ENCODE measurements around the gene OR11H6. TPM values are rescaled to one million over a fixed set of nuclear protein-coding genes. Genes with fewer than 3 reads are reported as not detected.
A peak's percentile ranks its signal among the peaks of the same experiment; 100 is the strongest.
"Not testable (repeated sequence)": the region's sequence is repeated elsewhere in the genome, so short reads cannot be mapped to it uniquely, and the experiment has no call there.

Gene OR11H6
- total RNA-seq, 1 experiment from 2014 or later: not detected

- CTCF ChIA-PET: no interaction called here
- intact Hi-C loops (cut with micrococcal nuclease; ENCODE audit: unreplicated experiment): no loop called here
- no TSS peak for BruUV-seq (replicated peaks)
- Mint-ChIP-seq H3K27ac (ENCODE audit: unreplicated experiment) (no peak overlapping the region), H3K27me3 (ENCODE audit: unreplicated experiment) (no peaks in the 10 kb centered on the region), H3K4me1 (ENCODE audit: low read depth, unreplicated experiment) (no peaks in the 10 kb centered on the region), H3K4me3 (ENCODE audit: low read depth, unreplicated experiment) (no peak overlapping the region), H3K9me3 (ENCODE audit: low read depth, unreplicated experiment) (no peaks in the 10 kb centered on the region), H3K36me3 (ENCODE audit: insufficient read depth, unreplicated experiment) (no peaks in the 10 kb centered on the region)
- TF ChIP-seq CTCF (IDR thresholded peaks at IDR 0.05; ENCODE audit: unreplicated experiment): no peak
- no peak for DNase-seq
These were observed 4.5 kb upstream of the OR11H6 start for GRCh38 chr14:20219033-20219432.

- Mint-ChIP-seq H3K36me3 (ENCODE audit: insufficient read depth, unreplicated experiment) (no peaks in the 10 kb centered on the region), H3K27ac (ENCODE audit: unreplicated experiment) (no peak within 1 kb of the TSS), H3K4me3 (ENCODE audit: low read depth, unreplicated experiment) (no peak within 1 kb of the TSS), H3K9me3 (ENCODE audit: low read depth, unreplicated experiment) (no peaks in the 10 kb centered on the region), H3K4me1 (ENCODE audit: low read depth, unreplicated experiment) (no peaks in the 10 kb centered on the region), H3K27me3 (ENCODE audit: unreplicated experiment) (no peaks in the 10 kb centered on the region)
- no peak for TF ChIP-seq CTCF (IDR thresholded peaks at IDR 0.05; ENCODE audit: unreplicated experiment)
- intact Hi-C loops (cut with micrococcal nuclease; ENCODE audit: unreplicated experiment): no loop called here
- no peak for DNase-seq
- CTCF ChIA-PET: no interaction called here
- BruUV-seq (replicated peaks): no TSS peak
These were observed 5.2 kb downstream of the OR11H6 start, which contains the start of gene OR11H7 for GRCh38 chr14:20228681-20229080. Gene OR11H7, plus strand, starts transcription at chr14:20228981.

DNA sequence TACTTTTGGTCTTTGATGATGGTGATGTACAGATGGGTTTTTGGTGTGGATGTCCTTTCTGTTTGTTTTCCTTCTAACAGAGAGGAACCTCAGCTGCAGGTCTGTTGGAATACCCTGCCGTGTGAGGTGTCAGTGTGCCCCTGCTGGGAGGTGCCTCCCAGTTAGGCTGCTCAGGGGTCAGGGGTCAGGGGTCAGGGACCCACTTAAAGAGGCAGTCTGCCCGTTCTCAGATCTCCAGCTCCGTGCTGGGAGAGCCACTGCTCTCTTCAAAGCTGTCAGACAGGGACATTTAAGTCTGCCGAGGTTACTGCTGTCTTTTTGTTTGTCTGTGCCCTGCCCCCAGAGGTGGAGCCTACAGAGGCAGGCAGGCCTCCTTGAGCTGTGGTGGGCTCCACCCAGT is 11.9 kb downstream of the OR11H6 start:
- H3K4me1 Mint-ChIP-seq (ENCODE audit: low read depth, unreplicated experiment); H3K27me3 Mint-ChIP-seq (ENCODE audit: unreplicated experiment); intact Hi-C loops (cut with micrococcal nuclease; ENCODE audit: unreplicated experiment); H3K36me3 Mint-ChIP-seq (ENCODE audit: insufficient read depth, unreplicated experiment); H3K4me3 Mint-ChIP-seq (ENCODE audit: low read depth, unreplicated experiment); CTCF ChIA-PET; DNase-seq; H3K9me3 Mint-ChIP-seq (ENCODE audit: low read depth, unreplicated experiment); H3K27ac Mint-ChIP-seq (ENCODE audit: unreplicated experiment); BruUV-seq (replicated peaks): not testable (repeated sequence)

DNA sequence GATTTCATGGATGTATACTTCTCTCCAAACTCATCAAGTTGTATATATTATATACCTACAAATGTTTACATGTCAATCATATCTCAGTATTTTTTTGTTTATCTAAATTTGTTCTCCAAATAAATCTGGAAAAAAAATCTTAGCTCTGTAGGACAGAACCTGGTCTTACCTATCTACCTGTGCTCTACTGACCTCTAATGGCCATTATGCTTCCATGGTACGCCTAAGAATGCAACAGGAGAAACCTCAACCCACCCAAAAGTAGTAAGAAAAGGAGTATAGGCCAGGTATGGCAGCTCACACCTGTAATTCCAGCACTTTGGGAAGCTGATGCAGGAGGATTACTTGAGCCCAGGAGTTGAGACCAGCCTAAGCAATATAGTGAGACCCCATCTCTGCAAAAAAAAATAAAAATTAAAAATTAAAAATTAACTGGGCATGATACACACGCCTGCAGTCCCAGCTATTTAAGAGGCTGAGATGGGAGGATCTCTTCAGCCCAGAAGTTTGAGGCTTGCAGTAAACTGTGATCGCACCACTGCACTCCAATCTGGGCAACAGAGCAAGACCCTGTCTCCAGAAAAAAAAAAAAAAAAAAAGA is 24.2 kb downstream of the OR11H6 start:
- H3K27me3 Mint-ChIP-seq (ENCODE audit: unreplicated experiment): no peaks in the 10 kb centered on the region
- CTCF ChIA-PET: interaction anchor here (0.6 kb wide), 1 partner anchor 176 kb away, joined by 4 read pairs; no protein-coding TSS in a partner anchor
- H3K27ac Mint-ChIP-seq (ENCODE audit: unreplicated experiment): no peak overlapping the region
- H3K4me1 Mint-ChIP-seq (ENCODE audit: low read depth, unreplicated experiment): no peaks in the 10 kb centered on the region
- no TSS peak for BruUV-seq (replicated peaks)
- H3K4me3 Mint-ChIP-seq (ENCODE audit: low read depth, unreplicated experiment): no peak overlapping the region
- no peaks in the 10 kb centered on the region for H3K36me3 Mint-ChIP-seq (ENCODE audit: insufficient read depth, unreplicated experiment)
- intact Hi-C loops (cut with micrococcal nuclease; ENCODE audit: unreplicated experiment): loop anchor here (5.0 kb wide), 1 partner anchor 370 kb away; the partner anchor contains the start of gene OR4K2
- DNase-seq: peak; percentile 10
- peaks cover 4% of the 10 kb centered on the region for H3K9me3 Mint-ChIP-seq (ENCODE audit: low read depth, unreplicated experiment)
- no peak for TF ChIP-seq CTCF (IDR thresholded peaks at IDR 0.05; ENCODE audit: unreplicated experiment)

DNA sequence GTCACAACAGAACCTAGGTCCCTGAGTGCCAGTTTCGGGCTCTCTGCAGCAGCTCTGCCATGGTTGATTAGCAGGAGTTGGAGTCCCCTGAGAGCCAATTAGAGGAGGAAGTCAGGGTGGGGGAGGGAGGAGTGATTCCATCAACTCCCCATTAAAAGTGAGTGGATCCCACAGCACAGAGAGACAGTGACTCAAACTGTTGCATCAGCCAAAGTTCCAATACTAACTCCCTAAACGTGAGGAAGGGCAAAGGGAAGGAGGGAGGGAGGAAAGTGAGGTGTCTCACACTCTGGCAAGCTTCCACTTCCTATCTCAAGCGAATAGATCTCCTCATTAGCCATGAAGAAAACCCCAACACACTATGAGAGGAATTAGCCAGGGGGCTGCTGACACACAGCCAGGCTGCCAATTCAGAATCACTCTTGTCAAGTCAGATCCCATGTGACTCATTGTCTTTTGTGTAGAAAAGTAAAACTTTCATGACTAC is 39.2 kb downstream of the OR11H6 start:
- Mint-ChIP-seq H3K4me3 (ENCODE audit: low read depth, unreplicated experiment) (no peak overlapping the region), H3K27ac (ENCODE audit: unreplicated experiment) (no peak overlapping the region), H3K4me1 (ENCODE audit: low read depth, unreplicated experiment) (no peaks in the 10 kb centered on the region), H3K27me3 (ENCODE audit: unreplicated experiment) (no peaks in the 10 kb centered on the region), H3K9me3 (ENCODE audit: low read depth, unreplicated experiment) (no peaks in the 10 kb centered on the region), H3K36me3 (ENCODE audit: insufficient read depth, unreplicated experiment) (no peaks in the 10 kb centered on the region)
- TF ChIP-seq CTCF (IDR thresholded peaks at IDR 0.05; ENCODE audit: unreplicated experiment): no peak
- intact Hi-C loops (cut with micrococcal nuclease; ENCODE audit: unreplicated experiment): no loop called here
- CTCF ChIA-PET: no interaction called here
- BruUV-seq (replicated peaks): no TSS peak
- no peak for DNase-seq

DNA sequence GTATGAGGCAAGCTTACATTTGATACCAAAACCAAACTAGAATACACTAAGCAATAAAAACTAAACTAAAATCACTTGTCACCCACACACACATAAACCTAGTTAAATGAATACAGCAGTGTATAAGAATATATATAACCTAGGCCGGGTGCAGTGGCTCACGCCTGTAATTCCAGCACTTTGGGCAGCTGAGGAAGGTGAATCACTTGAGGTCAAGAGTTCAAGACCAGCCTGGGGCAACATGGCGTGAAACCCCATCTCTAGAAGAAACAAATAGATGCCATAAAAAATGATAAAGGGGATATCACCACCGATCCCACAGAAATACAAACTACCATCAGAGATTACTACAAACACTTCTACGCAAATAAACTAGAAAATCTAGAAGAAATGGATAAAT is 40.9 kb downstream of the OR11H6 start:
- H3K27me3 Mint-ChIP-seq (ENCODE audit: unreplicated experiment); H3K27ac Mint-ChIP-seq (ENCODE audit: unreplicated experiment); H3K9me3 Mint-ChIP-seq (ENCODE audit: low read depth, unreplicated experiment); BruUV-seq (replicated peaks); H3K4me1 Mint-ChIP-seq (ENCODE audit: low read depth, unreplicated experiment); H3K36me3 Mint-ChIP-seq (ENCODE audit: insufficient read depth, unreplicated experiment); DNase-seq; intact Hi-C loops (cut with micrococcal nuclease; ENCODE audit: unreplicated experiment); H3K4me3 Mint-ChIP-seq (ENCODE audit: low read depth, unreplicated experiment); CTCF ChIA-PET: not testable (repeated sequence)

All from Calu3 (cell line).